Body of pancreas (tissue), 4 donors: Measurements from ENCODE around the gene RAB1B.

ENCODE experiments used
- CTCF ChIP-seq, 7 experiments: fragments of 450-650 bp in 4 of 7; fragments of 200-600 bp in 3 of 7; sonication (generic) in 3 of 7; IDR thresholded peaks; one replicate each; pipeline ENCODE4 v1.5.1; 2016 to 2019; ENCODE audit warnings: antibody characterized with exemption in 7 of 7
- POLR2A ChIP-seq, 3 donors: fragments of 450-650 bp; IDR thresholded peaks; one replicate each; pipeline ENCODE4 v1.6.1; 2016; ENCODE audit warnings: antibody characterized with exemption in 3 of 3, mild to moderate bottlenecking in 2 of 3

GRCh38 chr11:66268244-66268951 lies at the start of gene RAB1B:
- TF ChIP-seq CTCF (IDR thresholded peaks at IDR 0.05): no peak
- TF ChIP-seq POLR2A (IDR thresholded peaks at IDR 0.05): peak; percentile 22 to 72 (median 57)
